22Rv1 (cell line): ENCODE data around the gene ALG9.

Source experiments
- H3K27ac ChIP-seq: fragments of 450-650 bp; 2 replicates; pipeline ENCODE4 v1.5.1; 2017
- CTCF ChIP-seq: fragments of 450-650 bp; IDR thresholded peaks from 2 replicates; pipeline ENCODE4 v1.5.1; 2017; ENCODE audit warnings: mild to moderate bottlenecking
- ZFX ChIP-seq: fragments of 450-650 bp; IDR thresholded peaks from 2 replicates; pipeline ENCODE4 v1.6.1; 2017; ENCODE audit warnings: antibody characterized with exemption, borderline replicate concordance

The ALG9 gene

GRCh38 chr11:111878849-111879636 is 7.7 kb upstream of the ALG9 start, which contains the start of the genes CFAP68 and FDXACB1:
Gene CFAP68 (plus strand): TSS chr11:111879541. CDS start chr11:111879561, 20 bp downstream.
Gene FDXACB1 (minus strand): TSS chr11:111879165. CDS start chr11:111879132, 33 bp downstream.
- no peak for TF ChIP-seq ZFX
- peak; percentile 95 for TF ChIP-seq CTCF
- H3K27ac ChIP-seq, result peak within 1 kb of the TSS; percentile 98

GRCh38 chr11:111878385-111878848 is 7.0 kb upstream of the ALG9 start:
- peak overlapping the region; percentile 98 for H3K27ac ChIP-seq
- no peak for TF ChIP-seq ZFX
- no peak for TF ChIP-seq CTCF

GRCh38 chr11:111871693-111872161 is 346 bp upstream of the ALG9 start:
- peak overlapping the region; percentile 82 for H3K27ac ChIP-seq
- TF ChIP-seq ZFX, result no peak
- no peak for TF ChIP-seq CTCF

GRCh38 chr11:111870522-111870885 is 877 bp downstream of the ALG9 start:
- peak overlapping the region; percentile 82 for H3K27ac ChIP-seq
- no peak for TF ChIP-seq ZFX
- no peak for TF ChIP-seq CTCF

GRCh38 chr11:111870113-111870512 is 1.3 kb downstream of the ALG9 start:
- TF ChIP-seq ZFX, result no peak
- no peak for TF ChIP-seq CTCF
- H3K27ac ChIP-seq, result peak overlapping the region; percentile 82

GRCh38 chr11:111860257-111860656 is 11.1 kb downstream of the ALG9 start:
- H3K27ac ChIP-seq, result no peak overlapping the region
- TF ChIP-seq ZFX, result no peak
- no peak for TF ChIP-seq CTCF

GRCh38 chr11:111855506-111855905 is 15.9 kb downstream of the ALG9 start:
- TF ChIP-seq CTCF (no peak), ZFX (no peak)

More at GRCh38 chr11:111855506-111855905, 15.9 kb downstream of the ALG9 start:
- no peak overlapping the region for H3K27ac ChIP-seq
